GM12891 (cell line): ENCODE results near the gene SLC6A4. TPM values are rescaled to one million over a fixed set of nuclear protein-coding genes. Genes with fewer than 3 reads are reported as not detected.

Experiments used
- DNase-seq: peaks from one replicate; pipeline ENCODE4 v3.0.0; 2011; ENCODE audit warnings: low spot score; ENCODE audit not compliant: insufficient read length
- FAIRE-seq: peaks from 2 replicates; lab custom pipeline; 2011; peaks lifted over from hg19 to GRCh38; lab: Jason Lieb, UNC
- PAX5 ChIP-seq: IDR thresholded peaks from 2 replicates; pipeline ENCODE4 v1.6.1; 2011; ENCODE audit warnings: low read length, moderate library complexity, mild to moderate bottlenecking; ENCODE audit not compliant: insufficient read depth, severe bottlenecking
- POLR2A ChIP-seq: IDR thresholded peaks from 2 replicates; pipeline ENCODE4 v1.6.1; 2011; ENCODE audit warnings: low read depth, low read length, control low read depth
- POLR2AphosphoS5 ChIP-seq: IDR thresholded peaks from 2 replicates; pipeline ENCODE4 v1.6.1; 2011; ENCODE audit warnings: low read depth, low read length, control low read depth
- POU2F2 ChIP-seq: IDR thresholded peaks from 2 replicates; pipeline ENCODE4 v1.6.1; 2011; ENCODE audit warnings: low read depth, mild to moderate bottlenecking, control low read depth, low read length, moderate library complexity
- SPI1 ChIP-seq: IDR thresholded peaks from 2 replicates; pipeline ENCODE4 v1.6.1; 2011; ENCODE audit warnings: low read depth, low read length, control low read depth
- TAF1 ChIP-seq: IDR thresholded peaks from 2 replicates; pipeline ENCODE4 v1.6.1; 2011; ENCODE audit warnings: low read depth, low read length, control low read depth
- polyA plus RNA-seq: library from polyadenylated mRNA; unstranded; fragments of >200 nt; gene quantifications from one replicate; pipeline ENCODE4 v1.2.1, GENCODE V29; 2012; ENCODE audit warnings: low read depth, missing spikeins, inconsistent platforms; ENCODE audit not compliant: missing spikeins

SLC6A4 gene
- 2.1 TPM for polyA plus RNA-seq

- FAIRE-seq (peak; percentile 57), DNase-seq (no peak)
- no peak for TF ChIP-seq SPI1
- no peak for TF ChIP-seq TAF1
- no peak for TF ChIP-seq POU2F2
- TF ChIP-seq POLR2AphosphoS5, result no peak
- no peak for TF ChIP-seq PAX5
- no peak for TF ChIP-seq POLR2A
Observed at GRCh38 chr17:30235386-30236296, at the start of gene SLC6A4. Gene SLC6A4 (minus strand): TSS chr17:30235697. CDS start chr17:30221958, 13,739 bp downstream.

GRCh38 chr17:30279156-30279555 lies 43.7 kb upstream of the SLC6A4 start:
- no peak for FAIRE-seq
- TF ChIP-seq POLR2A (no peak), POU2F2 (no peak), POLR2AphosphoS5 (no peak), TAF1 (no peak), PAX5 (no peak)

DNA sequence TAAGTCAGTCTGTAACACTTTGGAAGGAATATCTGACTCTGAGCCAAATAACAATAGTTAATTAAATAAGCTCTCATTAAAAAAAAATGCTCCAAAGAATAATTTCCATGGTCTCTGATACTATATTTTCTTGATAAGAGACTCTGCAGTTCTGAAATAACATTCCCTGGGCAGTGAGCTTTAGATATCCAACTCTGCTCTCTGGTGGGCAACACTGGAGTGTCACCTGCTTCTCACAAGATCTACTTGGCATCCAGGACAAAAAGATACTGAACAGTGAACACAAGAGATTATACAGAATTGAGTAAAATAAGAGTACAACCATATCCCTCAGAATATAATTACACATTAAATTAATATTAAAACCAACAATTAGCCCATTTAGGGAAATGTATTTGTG lies 42.5 kb upstream of the SLC6A4 start:
- TF ChIP-seq SPI1, result no peak
- no peak for TF ChIP-seq POLR2AphosphoS5
- no peak for TF ChIP-seq POLR2A
- TF ChIP-seq PAX5, result no peak
- TF ChIP-seq POU2F2, result no peak
- FAIRE-seq (no peak), DNase-seq (no peak)

More at GRCh38 chr17:30279156-30279555, 43.7 kb upstream of the SLC6A4 start:
- no peak for DNase-seq

GRCh38 chr17:30275911-30276310 lies 40.4 kb upstream of the SLC6A4 start:
- FAIRE-seq, result no peak
- TF ChIP-seq POLR2A, result no peak
- TF ChIP-seq TAF1, result no peak
- no peak for TF ChIP-seq POU2F2
- TF ChIP-seq POLR2AphosphoS5, result no peak
- no peak for TF ChIP-seq SPI1
- TF ChIP-seq PAX5, result no peak
- DNase-seq, result no peak

- no peak for FAIRE-seq
- TF ChIP-seq POLR2A, result no peak
- TF ChIP-seq TAF1, result no peak
- no peak for TF ChIP-seq POU2F2
- TF ChIP-seq PAX5, result no peak
- no peak for TF ChIP-seq POLR2AphosphoS5
- TF ChIP-seq SPI1, result no peak
- no peak for DNase-seq
Observed at GRCh38 chr17:30274887-30275286, 39.4 kb upstream of the SLC6A4 start.

GRCh38 chr17:30273373-30273772 lies 37.9 kb upstream of the SLC6A4 start:
- no peak for DNase-seq
- FAIRE-seq, result no peak
- TF ChIP-seq TAF1 (no peak), SPI1 (no peak), POLR2AphosphoS5 (no peak), POU2F2 (no peak), PAX5 (no peak)

DNA sequence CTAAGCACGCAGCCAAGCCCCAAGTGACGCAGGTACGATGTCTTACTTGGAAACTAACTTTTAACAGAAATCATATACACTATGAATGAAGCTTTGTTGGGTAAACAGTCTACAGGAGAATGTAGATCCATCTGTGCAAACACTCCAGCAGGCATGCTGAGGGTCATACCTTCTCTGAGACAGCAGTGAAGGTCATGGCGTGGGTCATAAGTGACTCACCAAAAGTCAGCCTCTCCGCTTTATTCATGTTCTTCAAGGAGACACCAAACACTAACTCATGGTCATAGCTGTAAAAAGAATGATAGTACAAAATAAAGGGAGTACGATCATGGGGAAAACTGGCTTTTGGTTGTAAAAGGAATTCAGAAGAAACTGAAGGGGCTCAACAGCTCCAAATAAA lies 35.6 kb upstream of the SLC6A4 start:
- DNase-seq (no peak), FAIRE-seq (peak; percentile 23)
- no peak for TF ChIP-seq PAX5
- TF ChIP-seq POLR2A, result no peak
- TF ChIP-seq TAF1, result no peak
- no peak for TF ChIP-seq POLR2AphosphoS5

DNA sequence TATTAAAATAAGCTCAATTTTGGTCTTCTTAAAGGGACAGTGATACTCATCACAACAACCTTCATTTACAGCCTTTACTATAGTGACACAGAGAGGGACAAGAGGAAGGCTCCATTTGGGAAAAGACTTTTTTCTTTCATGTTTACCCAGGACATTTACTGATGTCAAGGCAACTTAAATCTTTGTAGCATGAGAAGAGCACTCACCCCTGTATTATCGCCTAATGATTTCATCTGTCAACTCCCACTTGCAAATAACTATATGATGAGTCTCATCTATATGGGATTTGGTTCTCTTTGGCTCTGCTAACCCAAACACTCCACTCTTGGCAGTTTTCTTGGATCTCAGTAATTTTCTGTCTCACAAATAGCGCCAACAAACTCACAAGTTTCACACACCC lies 32.1 kb upstream of the SLC6A4 start:
- no peak for TF ChIP-seq POU2F2
- TF ChIP-seq PAX5, result no peak
- TF ChIP-seq TAF1, result no peak
- no peak for TF ChIP-seq POLR2AphosphoS5
- no peak for TF ChIP-seq POLR2A
- no peak for TF ChIP-seq SPI1
- DNase-seq, result no peak
- FAIRE-seq, result no peak

DNA sequence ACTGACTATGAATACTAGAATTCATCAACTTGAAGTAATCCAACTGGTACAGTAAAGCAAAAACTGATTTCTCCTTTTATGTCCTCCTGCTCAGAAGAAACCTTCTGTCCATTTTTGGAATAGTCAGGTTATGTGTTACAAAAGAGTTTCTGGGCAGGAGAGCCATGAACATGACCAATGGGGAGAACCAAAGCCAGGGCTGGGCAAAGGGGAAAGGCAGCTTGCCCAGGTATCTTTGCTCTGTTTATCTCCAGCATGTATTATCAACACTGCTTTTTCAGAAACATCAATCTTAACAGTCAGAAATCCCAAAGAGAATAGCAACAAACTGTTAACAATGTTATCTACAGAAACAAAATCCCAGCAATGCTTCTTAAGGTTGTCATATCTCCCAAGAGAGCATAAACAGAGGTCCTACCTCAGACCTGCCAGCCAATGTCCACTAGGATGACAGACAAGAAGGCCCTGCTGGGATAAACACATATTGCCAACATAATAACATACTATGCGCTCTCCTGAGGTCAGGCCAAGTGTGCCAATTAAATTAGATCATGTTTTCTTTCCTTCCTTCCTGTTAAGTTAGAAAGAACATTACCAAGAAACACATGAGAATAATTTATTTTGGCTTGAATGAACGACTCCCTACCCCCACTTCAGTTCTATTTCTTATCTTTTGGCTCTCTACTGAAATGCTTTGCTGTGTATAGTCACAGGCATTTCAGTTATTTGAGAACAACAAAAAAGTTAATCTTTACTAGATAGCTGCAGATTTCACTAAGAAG lies 28.2 kb upstream of the SLC6A4 start:
- no peak for DNase-seq

More for the DNA sequence above, 28.2 kb upstream of the SLC6A4 start:
- TF ChIP-seq POU2F2, result no peak
- peak; percentile 13 for FAIRE-seq
